Neural cell (in vitro differentiated cells): ENCODE results near the gene TLE3. TPM values are rescaled to one million over a fixed set of nuclear protein-coding genes. Genes with fewer than 3 reads are reported as not detected.

Experiments
- H2AFZ ChIP-seq: fragments of 200-600, 300-800 bp; sonication (generic), shearing (Covaris generic); 2 replicates; pipeline ENCODE4 v1.6.0; 2014; ENCODE audit warnings: low read depth, mild to moderate bottlenecking, antibody characterized with exemption, low read length, moderate library complexity
- H3F3A ChIP-seq: fragments of 200-600 bp; shearing (Covaris generic); 2 replicates; pipeline ENCODE4 v1.6.1; 2016; ENCODE audit warnings: mild to moderate bottlenecking, moderate library complexity, mixed read lengths, antibody characterized with exemption, low read length; ENCODE audit not compliant: insufficient read depth, poor library complexity, severe bottlenecking
- H3K27ac ChIP-seq: fragments of 200-600, 300-800 bp; sonication (generic), shearing (Covaris generic); 2 replicates; pipeline ENCODE4 v1.5.1; 2014; ENCODE audit warnings: mild to moderate bottlenecking, low read length, moderate library complexity
- H3K27me3 ChIP-seq: fragments of 300-800, 200-600 bp; sonication (generic), shearing (Covaris generic); 2 replicates; pipeline ENCODE4 v1.6.0; 2014; ENCODE audit warnings: mild to moderate bottlenecking, low read depth, low read length, moderate library complexity; ENCODE audit not compliant: insufficient read depth
- H3K36me3 ChIP-seq: fragments of 300-800, 200-600 bp; sonication (generic), shearing (Covaris generic); 2 replicates; pipeline ENCODE4 v1.5.1; 2014; ENCODE audit warnings: mild to moderate bottlenecking, antibody characterized with exemption, low read length, moderate library complexity; ENCODE audit not compliant: insufficient read depth
- H3K4me2 ChIP-seq: fragments of 300-800, 200-600 bp; sonication (generic), shearing (Covaris generic); 2 replicates; pipeline ENCODE4 v1.6.0; 2014; ENCODE audit warnings: mild to moderate bottlenecking, low read length
- H3K4me3 ChIP-seq: fragments of 300-800, 200-600 bp; sonication (generic), shearing (Covaris generic); 2 replicates; pipeline ENCODE4 v1.5.1; 2014; ENCODE audit warnings: mild to moderate bottlenecking, low read length, moderate library complexity
- H3K79me2 ChIP-seq: fragments of 200-600 bp; shearing (Covaris generic); replicated peaks from 2 replicates; pipeline ENCODE4 v1.6.0; 2014; ENCODE audit warnings: mild to moderate bottlenecking, low read length, moderate library complexity; ENCODE audit not compliant: insufficient read depth
- H3K9ac ChIP-seq: fragments of 300-800, 200-600 bp; sonication (generic), shearing (Covaris generic); 2 replicates; pipeline ENCODE4 v1.6.1; 2016; ENCODE audit warnings: mild to moderate bottlenecking, low read length, mixed read lengths
- H3K9me2 ChIP-seq: fragments of 200-600 bp; shearing (Covaris generic); 2 replicates; pipeline ENCODE4 v1.6.1; 2016; ENCODE audit warnings: mild to moderate bottlenecking, low read length, mixed read lengths; ENCODE audit not compliant: insufficient read depth
- H3K9me3 ChIP-seq: fragments of 200-600, 300-800 bp; sonication (generic), shearing (Covaris generic); 2 replicates; pipeline ENCODE4 v1.6.1; 2016; ENCODE audit warnings: mild to moderate bottlenecking, mixed run types, low read length, moderate library complexity, mixed read lengths
- H4K20me1 ChIP-seq: fragments of 200-600 bp; shearing (Covaris generic); 2 replicates; pipeline ENCODE4 v1.6.1; 2016; ENCODE audit warnings: mild to moderate bottlenecking, mixed run types; ENCODE audit not compliant: insufficient read depth
- EP300 ChIP-seq: fragments of 450-650 bp; conservative IDR thresholded peaks from 2 replicates; pipeline ENCODE4 v1.6.1; 2014; ENCODE audit warnings: antibody characterized with exemption, mild to moderate bottlenecking, moderate library complexity; ENCODE audit not compliant: poor library complexity, severe bottlenecking
- EZH2 ChIP-seq: fragments of 200-600, 300-800 bp; shearing (Covaris generic), sonication (generic); IDR thresholded peaks from 2 replicates; pipeline ENCODE4 v1.6.1; 2014; ENCODE audit warnings: antibody characterized with exemption, low read length, borderline replicate concordance, mild to moderate bottlenecking; ENCODE audit not compliant: insufficient read depth, poor library complexity, severe bottlenecking
- MXI1 ChIP-seq: fragments of 450-650 bp; conservative IDR thresholded peaks from 2 replicates; pipeline ENCODE4 v1.6.1; 2014; ENCODE audit warnings: antibody characterized with exemption, mild to moderate bottlenecking; ENCODE audit not compliant: poor library complexity, severe bottlenecking
- POLR2AphosphoS5 ChIP-seq: IDR thresholded peaks from 2 replicates; pipeline ENCODE4 v1.6.1; 2012
- RAD21 ChIP-seq: fragments of 450-650 bp; conservative IDR thresholded peaks from 2 replicates; pipeline ENCODE4 v1.6.1; 2014; ENCODE audit warnings: antibody characterized with exemption, mild to moderate bottlenecking, moderate library complexity
- REST ChIP-seq: IDR thresholded peaks from 2 replicates; pipeline ENCODE4 v1.6.1; 2012; ENCODE audit warnings: borderline replicate concordance
- SMC3 ChIP-seq: fragments of 450-650 bp; conservative IDR thresholded peaks from 2 replicates; pipeline ENCODE4 v1.6.1; 2014; ENCODE audit warnings: antibody characterized with exemption, mild to moderate bottlenecking, moderate library complexity; ENCODE audit not compliant: poor library complexity
- TAF1 ChIP-seq: IDR thresholded peaks from 2 replicates; pipeline ENCODE4 v1.6.1; 2012; ENCODE audit warnings: low read depth
- polyA plus RNA-seq: library from polyadenylated mRNA; depleted of rRNA; stranded (reverse); fragments of >200 nt; gene quantifications from 2 replicates; pipeline ENCODE4 v1.2.3, GENCODE V29; 2014
- TF ChIP-seq, protein P1 (sequence below): fragments of 450-650 bp; IDR thresholded peaks from 2 replicates; pipeline ENCODE4 v1.5.1; 2014; ENCODE audit warnings: antibody characterized with exemption, mild to moderate bottlenecking, moderate library complexity; ENCODE audit not compliant: poor library complexity, severe bottlenecking

The TLE3 gene
- polyA plus RNA-seq, 1 donor from 2014 or later, result 27.6 TPM

GRCh38 chr15:70128414-70129140 is 30.9 kb upstream of the TLE3 start:
- H3K4me2 ChIP-seq, result no peak overlapping the region
- H4K20me1 ChIP-seq, result no peaks in the 10 kb centered on the region
- H3K36me3 ChIP-seq, result no peaks in the 10 kb centered on the region
- no peaks in the 10 kb centered on the region for H3K27me3 ChIP-seq
- H3F3A ChIP-seq, result no peaks in the 10 kb centered on the region
- no peaks in the 10 kb centered on the region for H3K9me3 ChIP-seq
- no peak overlapping the region for H3K27ac ChIP-seq
- TF ChIP-seq EZH2 (no peak), SMC3 (no peak), MXI1 (no peak), REST (no peak), TAF1 (no peak), EP300 (no peak), RAD21 (no peak)
- TF ChIP-seq, protein P1, sequence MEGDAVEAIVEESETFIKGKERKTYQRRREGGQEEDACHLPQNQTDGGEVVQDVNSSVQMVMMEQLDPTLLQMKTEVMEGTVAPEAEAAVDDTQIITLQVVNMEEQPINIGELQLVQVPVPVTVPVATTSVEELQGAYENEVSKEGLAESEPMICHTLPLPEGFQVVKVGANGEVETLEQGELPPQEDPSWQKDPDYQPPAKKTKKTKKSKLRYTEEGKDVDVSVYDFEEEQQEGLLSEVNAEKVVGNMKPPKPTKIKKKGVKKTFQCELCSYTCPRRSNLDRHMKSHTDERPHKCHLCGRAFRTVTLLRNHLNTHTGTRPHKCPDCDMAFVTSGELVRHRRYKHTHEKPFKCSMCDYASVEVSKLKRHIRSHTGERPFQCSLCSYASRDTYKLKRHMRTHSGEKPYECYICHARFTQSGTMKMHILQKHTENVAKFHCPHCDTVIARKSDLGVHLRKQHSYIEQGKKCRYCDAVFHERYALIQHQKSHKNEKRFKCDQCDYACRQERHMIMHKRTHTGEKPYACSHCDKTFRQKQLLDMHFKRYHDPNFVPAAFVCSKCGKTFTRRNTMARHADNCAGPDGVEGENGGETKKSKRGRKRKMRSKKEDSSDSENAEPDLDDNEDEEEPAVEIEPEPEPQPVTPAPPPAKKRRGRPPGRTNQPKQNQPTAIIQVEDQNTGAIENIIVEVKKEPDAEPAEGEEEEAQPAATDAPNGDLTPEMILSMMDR, result no peak
- no peaks in the 10 kb centered on the region for H3K9me2 ChIP-seq
- no peak overlapping the region for H3K9ac ChIP-seq
- no peak overlapping the region for H2AFZ ChIP-seq
- H3K4me3 ChIP-seq, result no peak overlapping the region
- H3K79me2 ChIP-seq, result no peaks in the 10 kb centered on the region

GRCh38 chr15:70127770-70128413 is 30.2 kb upstream of the TLE3 start:
- H3K36me3 ChIP-seq, result no peaks in the 10 kb centered on the region
- no peak overlapping the region for H3K27ac ChIP-seq
- no peak overlapping the region for H3K4me3 ChIP-seq
- H3K79me2 ChIP-seq, result no peaks in the 10 kb centered on the region
- H4K20me1 ChIP-seq, result no peaks in the 10 kb centered on the region
- TF ChIP-seq MXI1 (no peak), POLR2AphosphoS5 (no peak), EZH2 (no peak), TAF1 (no peak), RAD21 (no peak), SMC3 (no peak), EP300 (no peak), REST (no peak)
- TF ChIP-seq, protein P1, result no peak
- H3K9ac ChIP-seq, result no peak overlapping the region
- H3K27me3 ChIP-seq, result no peaks in the 10 kb centered on the region
- H3F3A ChIP-seq, result no peaks in the 10 kb centered on the region
- H2AFZ ChIP-seq, result no peak overlapping the region
- no peaks in the 10 kb centered on the region for H3K9me2 ChIP-seq
- no peaks in the 10 kb centered on the region for H3K9me3 ChIP-seq
- no peak overlapping the region for H3K4me2 ChIP-seq
